ENCODE measurements around the gene AQP12A. TPM values are rescaled to one million over a fixed set of nuclear protein-coding genes. Genes with fewer than 3 reads are reported as not detected.
"Not testable (repeated sequence)": the region's sequence is repeated elsewhere in the genome, so short reads cannot be mapped to it uniquely, and the experiment has no call there.

Gene AQP12A
- total RNA-seq, 1 experiment from 2014 or later = not detected

GRCh38 chr2:240680185-240680584 lies 11.5 kb upstream of the AQP12A start:
- H3K9me3 ChIP-seq (ENCODE audit: control insufficient read depth, insufficient read depth, low read depth, low read length); in situ Hi-C loops (cut with HindIII; ENCODE audit: low pct_unique_long_range_greater_than_20kb, low sequenced_read_pairs); intact Hi-C loops (cut with micrococcal nuclease; ENCODE audit: unreplicated experiment); H3K36me3 ChIP-seq (ENCODE audit: control insufficient read depth, insufficient read depth, low read length); POLR2A ChIA-PET; H3K27ac ChIP-seq (ENCODE audit: low read length); BruUV-seq (replicated peaks); H3K27me3 ChIP-seq (ENCODE audit: control insufficient read depth, insufficient read depth, low read length); H3K4me1 ChIP-seq (ENCODE audit: control insufficient read depth, insufficient read depth, low read length); H3K4me3 ChIP-seq (ENCODE audit: low read depth in 2 of 2, low read length in 2 of 2); ATAC-seq; CTCF ChIA-PET; DNase-seq (ENCODE audit: low read depth, low spot score): not testable (repeated sequence)

DNA sequence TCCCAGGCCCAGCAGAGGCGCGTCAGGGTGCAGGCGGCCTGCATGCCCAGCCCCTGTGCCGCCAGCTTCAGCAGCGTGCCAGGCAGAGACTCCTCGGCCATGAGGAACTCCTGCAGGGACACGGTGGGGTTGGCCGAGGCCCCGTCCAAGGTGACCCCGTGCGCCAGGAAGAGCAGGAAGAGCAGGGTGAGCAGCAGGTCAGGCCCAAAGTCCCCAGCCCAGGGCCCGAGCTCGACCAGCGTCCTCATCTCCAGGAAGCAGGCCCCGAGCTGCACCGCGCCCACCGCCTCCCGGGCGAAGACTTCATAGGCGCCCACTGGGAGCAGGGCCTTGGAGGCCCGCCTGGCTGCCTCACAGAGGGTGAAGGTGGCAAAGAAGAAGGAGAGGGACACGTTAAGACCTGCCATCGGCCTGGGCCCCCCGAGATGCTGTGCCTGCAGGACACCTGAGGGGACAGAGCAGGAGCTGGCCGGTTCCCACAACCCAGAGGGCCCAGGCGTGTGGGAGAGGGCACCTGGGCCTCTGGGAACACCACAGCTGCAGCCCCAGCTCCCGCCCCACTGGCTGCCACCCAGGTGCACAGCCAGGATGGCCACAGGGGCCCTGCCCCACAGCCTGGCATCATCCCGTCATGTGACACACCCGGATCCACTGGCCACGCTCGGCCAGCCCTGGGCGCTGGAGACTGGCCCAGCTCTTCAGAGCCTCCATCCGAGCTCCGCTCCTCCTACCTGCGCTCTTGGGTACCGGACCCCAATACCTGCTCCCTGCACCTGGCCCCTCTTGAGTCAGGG lies 9.0 kb upstream of the AQP12A start, which contains the start of gene AQP12B:
Gene AQP12B, minus strand, starts transcription at position 455 of the 794 bp plus-strand sequence. Its CDS starts 48 bp downstream, at position 407.
- H3K4me3 ChIP-seq (ENCODE audit: low read depth in 2 of 2, low read length in 2 of 2); intact Hi-C loops (cut with micrococcal nuclease; ENCODE audit: unreplicated experiment); H3K27ac ChIP-seq (ENCODE audit: low read length); DNase-seq (ENCODE audit: low read depth, low spot score); H3K36me3 ChIP-seq (ENCODE audit: control insufficient read depth, insufficient read depth, low read length); CTCF ChIA-PET; H3K4me1 ChIP-seq (ENCODE audit: control insufficient read depth, insufficient read depth, low read length); H3K27me3 ChIP-seq (ENCODE audit: control insufficient read depth, insufficient read depth, low read length); POLR2A ChIA-PET; H3K9me3 ChIP-seq (ENCODE audit: control insufficient read depth, insufficient read depth, low read depth, low read length); BruUV-seq (replicated peaks); in situ Hi-C loops (cut with HindIII; ENCODE audit: low pct_unique_long_range_greater_than_20kb, low sequenced_read_pairs): not testable (repeated sequence)
- ATAC-seq = peak; percentile 26; the same call in 1 of the 2 replicates

DNA sequence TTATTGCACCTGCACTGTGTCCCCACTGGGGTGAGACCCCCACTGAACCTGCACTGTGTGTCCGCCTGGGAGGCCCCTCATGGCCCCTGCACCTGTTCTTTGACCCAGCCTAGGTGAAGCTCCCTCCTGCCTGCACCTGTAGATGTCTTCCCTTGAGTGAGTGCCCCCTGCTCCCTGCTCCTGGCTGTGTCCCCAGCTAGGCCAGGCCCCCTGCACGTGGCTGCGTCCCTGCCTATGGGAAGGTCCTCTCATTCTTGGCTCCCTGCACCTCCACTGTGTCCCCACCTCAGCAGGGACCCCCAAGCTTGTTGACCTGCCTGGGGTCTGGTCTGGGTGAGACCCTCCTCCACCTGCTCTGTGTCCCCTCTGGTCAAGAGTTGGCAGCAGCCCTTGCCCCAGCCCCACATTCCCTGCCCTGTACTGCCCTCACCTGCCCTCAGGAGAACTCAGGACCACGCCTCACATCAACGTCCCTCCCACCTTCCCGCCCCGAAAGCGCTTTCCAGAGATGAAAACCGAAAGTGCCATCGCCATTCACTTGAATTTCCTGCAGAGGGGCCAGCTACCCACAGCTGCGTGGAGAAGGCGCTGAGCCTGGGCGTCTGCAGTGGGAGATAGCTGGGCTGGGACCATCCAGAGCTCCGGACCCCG lies 8.2 kb upstream of the AQP12A start:
- BruUV-seq (replicated peaks); H3K27ac ChIP-seq (ENCODE audit: low read length); in situ Hi-C loops (cut with HindIII; ENCODE audit: low pct_unique_long_range_greater_than_20kb, low sequenced_read_pairs); H3K27me3 ChIP-seq (ENCODE audit: control insufficient read depth, insufficient read depth, low read length); DNase-seq (ENCODE audit: low read depth, low spot score); POLR2A ChIA-PET; H3K36me3 ChIP-seq (ENCODE audit: control insufficient read depth, insufficient read depth, low read length); ATAC-seq; H3K4me3 ChIP-seq (ENCODE audit: low read depth in 2 of 2, low read length in 2 of 2); CTCF ChIA-PET; H3K4me1 ChIP-seq (ENCODE audit: control insufficient read depth, insufficient read depth, low read length); intact Hi-C loops (cut with micrococcal nuclease; ENCODE audit: unreplicated experiment); H3K9me3 ChIP-seq (ENCODE audit: control insufficient read depth, insufficient read depth, low read depth, low read length): not testable (repeated sequence)

DNA sequence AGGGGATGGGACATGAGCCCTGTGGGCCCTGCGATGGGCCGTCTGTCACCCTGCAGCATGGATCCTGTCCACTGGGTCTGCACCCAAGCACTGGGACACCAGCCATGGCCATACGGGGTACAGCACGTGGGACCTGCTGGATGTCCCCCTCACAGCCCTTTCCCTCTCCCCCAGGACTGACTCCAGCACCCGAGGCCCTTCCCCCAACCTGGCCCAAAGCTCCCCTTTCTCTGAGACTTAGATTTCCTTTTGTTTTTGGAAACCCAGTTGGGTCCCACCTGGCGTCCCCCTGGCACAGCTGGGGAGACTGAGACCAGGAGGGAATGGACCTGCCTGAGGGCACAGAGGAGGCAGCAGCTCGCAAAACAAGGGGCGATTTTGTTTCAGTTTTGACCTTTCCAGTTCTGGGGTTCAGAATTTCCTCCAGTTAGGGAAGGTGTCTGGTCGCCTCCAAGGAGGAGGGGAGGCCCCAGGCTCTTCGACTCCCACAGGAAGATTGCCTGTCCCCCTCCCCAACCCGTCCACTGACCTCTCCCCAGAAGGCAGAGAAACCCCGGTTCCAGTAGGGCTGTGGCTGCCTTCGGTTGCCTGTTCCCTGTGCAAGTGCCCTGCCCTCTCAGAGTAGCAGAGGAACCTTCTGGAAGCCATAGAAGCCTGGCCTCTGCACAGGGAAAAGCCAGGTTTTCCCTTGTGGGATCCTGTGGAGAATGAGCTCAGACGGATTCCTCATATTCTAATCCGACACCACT lies 7.5 kb upstream of the AQP12A start:
- H3K4me3 ChIP-seq (ENCODE audit: low read depth in 2 of 2, low read length in 2 of 2); DNase-seq (ENCODE audit: low read depth, low spot score); in situ Hi-C loops (cut with HindIII; ENCODE audit: low pct_unique_long_range_greater_than_20kb, low sequenced_read_pairs): not testable (repeated sequence)

More for the DNA sequence above, 7.5 kb upstream of the AQP12A start:
- ATAC-seq; intact Hi-C loops (cut with micrococcal nuclease; ENCODE audit: unreplicated experiment); POLR2A ChIA-PET; H3K9me3 ChIP-seq (ENCODE audit: control insufficient read depth, insufficient read depth, low read depth, low read length); H3K27me3 ChIP-seq (ENCODE audit: control insufficient read depth, insufficient read depth, low read length); H3K27ac ChIP-seq (ENCODE audit: low read length); H3K4me1 ChIP-seq (ENCODE audit: control insufficient read depth, insufficient read depth, low read length); BruUV-seq (replicated peaks); H3K36me3 ChIP-seq (ENCODE audit: control insufficient read depth, insufficient read depth, low read length); CTCF ChIA-PET: not testable (repeated sequence)
